ENCODE results near the gene FOXN3.

The FOXN3 gene

DNA sequence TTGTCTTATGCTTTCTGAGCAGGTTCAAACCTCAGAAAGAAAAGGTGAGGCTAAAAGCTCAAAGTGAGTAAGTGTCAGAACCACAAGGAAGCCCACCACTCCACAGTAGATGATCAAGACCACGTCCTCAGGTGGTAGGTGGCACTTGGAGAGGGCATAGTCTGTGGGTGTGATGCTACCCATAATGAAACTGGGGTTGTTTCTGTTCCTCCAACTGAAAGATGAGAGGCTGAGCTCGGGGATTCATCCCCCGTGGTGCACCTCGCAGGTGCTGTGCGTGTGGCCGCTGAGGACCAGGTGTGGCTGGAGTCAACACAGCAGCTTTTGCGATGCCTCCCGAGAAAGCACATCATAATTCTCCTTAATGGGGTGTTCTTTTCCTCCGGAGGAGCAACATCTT is 306.9 kb downstream of the FOXN3 start:
- Histone ChIP-seq H3K27ac (no peak overlapping the region), H3K4me3 (ENCODE audit: low read depth, low read length) (no peak overlapping the region), H3K36me3 (replicated peaks) (no peaks in the 10 kb centered on the region), H3K27me3 (replicated peaks) (no peaks in the 10 kb centered on the region)
- no peak for DNase-seq
- in situ Hi-C loops (cut with HindIII; ENCODE audit: low pct_ligation_motif_present, low sequenced_read_pairs): no loop called here
- TF ChIP-seq CTCF (IDR thresholded peaks at IDR 0.05; ENCODE audit: low read depth, low read length, missing control alignments): no peak

DNA sequence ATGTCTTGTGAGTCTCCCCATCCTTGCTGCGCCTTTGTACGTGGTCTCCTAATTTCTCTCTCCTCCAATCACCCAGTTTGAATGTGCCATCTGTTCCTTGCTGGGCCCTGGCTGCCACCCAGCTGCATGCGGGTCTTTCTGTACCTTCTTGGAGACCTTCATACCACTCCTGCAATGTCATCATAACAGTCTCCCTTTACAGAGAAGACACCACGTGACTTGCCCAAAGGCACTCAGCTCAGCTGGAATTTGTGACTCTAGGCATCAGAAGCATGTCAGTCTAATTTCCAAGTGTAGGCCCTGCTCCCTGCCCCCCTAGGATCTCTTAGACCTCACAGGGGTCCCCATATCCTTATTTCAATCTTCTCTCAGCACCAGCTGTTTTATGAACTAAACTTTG is 308.4 kb downstream of the FOXN3 start:
- H3K4me3 ChIP-seq (ENCODE audit: low read depth, low read length): no peak overlapping the region
- in situ Hi-C loops (cut with HindIII; ENCODE audit: low pct_ligation_motif_present, low sequenced_read_pairs): no loop called here
- no peak for DNase-seq
- H3K27me3 ChIP-seq (replicated peaks): no peaks in the 10 kb centered on the region
- H3K36me3 ChIP-seq (replicated peaks): no peaks in the 10 kb centered on the region
- H3K27ac ChIP-seq: no peak overlapping the region
- TF ChIP-seq CTCF (IDR thresholded peaks at IDR 0.05; ENCODE audit: low read depth, low read length, missing control alignments): no peak

GRCh38 chr14:89107626-89108025 is 309.4 kb downstream of the FOXN3 start:
- Histone ChIP-seq H3K27me3 (replicated peaks) (no peaks in the 10 kb centered on the region), H3K36me3 (replicated peaks) (no peaks in the 10 kb centered on the region), H3K27ac (no peak overlapping the region), H3K4me3 (ENCODE audit: low read depth, low read length) (no peak overlapping the region)
- no peak for TF ChIP-seq CTCF (IDR thresholded peaks at IDR 0.05; ENCODE audit: low read depth, low read length, missing control alignments)
- DNase-seq: no peak
- in situ Hi-C loops (cut with HindIII; ENCODE audit: low pct_ligation_motif_present, low sequenced_read_pairs): no loop called here
